H1 (cell line): ENCODE measurements around the gene CAPN10. TPM values are rescaled to one million over a fixed set of nuclear protein-coding genes. Genes with fewer than 3 reads are reported as not detected.

Experiments used
- CTCF ChIA-PET: fragments of 300-600 bp; sonication (Branson Sonifier 250); formaldehyde crosslinking; loops from one replicate; lab custom pipeline; 2021; ENCODE audit not compliant: partially characterized antibody; lab: Charles Lee
- POLR2A ChIA-PET: fragments of 300-600 bp; sonication (Branson Sonifier 250); formaldehyde crosslinking; loops from one replicate; lab custom pipeline; 2021; ENCODE audit warnings: inconsistent platforms; ENCODE audit not compliant: partially characterized antibody; lab: Charles Lee
- DNase-seq, 2 experiments: peaks; one replicate each; pipeline versions ENCODE4 v3.0.0 to v3.0.0-alpha.2; 2010 to 2022; ENCODE audit warnings: low spot score in 2 of 2, low read depth in 1 of 2, mixed read lengths in 1 of 2
- FAIRE-seq: peaks from 2 replicates; lab custom pipeline; 2011; peaks lifted over from hg19 to GRCh38; lab: Jason Lieb, UNC
- H2AFZ ChIP-seq: 2 replicates; pipeline ENCODE4 v1.8.1; 2012; ENCODE audit warnings: low read length, inconsistent platforms
- H2AK5ac ChIP-seq: 2 replicates; pipeline ENCODE4 v1.6.1; 2013; ENCODE audit warnings: low read depth, low read length
- H2BK120ac ChIP-seq: replicated peaks from 2 replicates; pipeline ENCODE3; 2013; ENCODE audit warnings: low read depth, low read length, inconsistent platforms
- H2BK12ac ChIP-seq: 2 replicates; pipeline ENCODE4 v1.6.1; 2013; ENCODE audit warnings: low read depth, low read length
- H2BK15ac ChIP-seq: 2 replicates; pipeline ENCODE4 v1.6.1; 2013; ENCODE audit warnings: low read length
- H2BK20ac ChIP-seq: 2 replicates; pipeline ENCODE4 v1.6.1; 2013; ENCODE audit warnings: low read length
- H2BK5ac ChIP-seq: 2 replicates; pipeline ENCODE4 v1.6.1; 2013; ENCODE audit warnings: low read depth, low read length
- H3K14ac ChIP-seq: 2 replicates; pipeline ENCODE4 v1.6.1; 2013; ENCODE audit warnings: inconsistent platforms; ENCODE audit not compliant: insufficient read length
- H3K18ac ChIP-seq: 2 replicates; pipeline ENCODE4 v1.6.1; 2013; ENCODE audit warnings: low read length; ENCODE audit errors: extremely low read depth
- H3K23ac ChIP-seq: 2 replicates; pipeline ENCODE4 v1.6.1; 2013; ENCODE audit warnings: inconsistent platforms; ENCODE audit not compliant: insufficient read length
- H3K23me2 ChIP-seq: 2 replicates; pipeline ENCODE4 v1.6.1; 2013; ENCODE audit warnings: low read depth, low read length
- H3K27ac ChIP-seq: 2 replicates; pipeline ENCODE4 v1.6.1; 2011; ENCODE audit warnings: low read depth, low read length, inconsistent platforms
- H3K27me3 ChIP-seq, 4 experiments: replicated peaks in 1 of 4; 1 replicate in 1 of 4; 2 replicates in 3 of 4; pipeline versions ENCODE4 v1.6.1 to v1.8.1; 2011 to 2013; ENCODE audit warnings: low read length in 3 of 4, mild to moderate bottlenecking in 3 of 4, inconsistent platforms in 2 of 4, mixed read lengths in 2 of 4, moderate library complexity in 1 of 4; ENCODE audit not compliant: control insufficient read depth in 3 of 4, insufficient read depth in 3 of 4; ENCODE audit errors: extremely low read depth in 1 of 4
- H3K36me3 ChIP-seq, 4 experiments: 2 replicates each; pipeline versions ENCODE4 v1.6.1 to v1.8.1; 2011 to 2013; ENCODE audit warnings: mild to moderate bottlenecking in 4 of 4, low read length in 3 of 4, moderate library complexity in 2 of 4, control low read depth in 1 of 4, inconsistent platforms in 1 of 4; ENCODE audit not compliant: insufficient read depth in 4 of 4, control insufficient read depth in 2 of 4
- H3K4ac ChIP-seq: replicated peaks from 2 replicates; pipeline ENCODE3; 2013; ENCODE audit warnings: low read length, low read depth, mixed read lengths, inconsistent platforms; ENCODE audit not compliant: insufficient read length
- H3K4me1 ChIP-seq, 4 experiments: replicated peaks in 1 of 4; 1 replicate in 1 of 4; 2 replicates in 3 of 4; pipeline versions ENCODE4 v1.6.1 to v1.8.1; 2011 to 2013; ENCODE audit warnings: low read length in 3 of 4, inconsistent platforms in 2 of 4, mixed read lengths in 1 of 4; ENCODE audit not compliant: insufficient read depth in 4 of 4, control insufficient read depth in 3 of 4
- H3K4me2 ChIP-seq, 2 experiments: 2 replicates each; pipeline versions ENCODE4 v1.6.1 to v1.8.1; 2011 to 2013; ENCODE audit warnings: low read depth in 2 of 2, low read length in 2 of 2, control low read depth in 1 of 2, inconsistent platforms in 1 of 2, mild to moderate bottlenecking in 1 of 2; ENCODE audit not compliant: insufficient read depth in 1 of 2
- H3K4me3 ChIP-seq, 4 experiments: fragments of 200-600, 300-600 bp in 1 of 4; sonication (generic), shearing (Covaris generic), sonication (Bioruptor Twin) in 1 of 4; 2 replicates each; pipeline versions ENCODE4 v1.5.1 to v1.8.1; 2011 to 2016; ENCODE audit warnings: low read length in 4 of 4, low read depth in 3 of 4, control low read depth in 2 of 4, inconsistent platforms in 2 of 4, mild to moderate bottlenecking in 2 of 4, mixed read lengths in 1 of 4, moderate library complexity in 1 of 4; ENCODE audit not compliant: insufficient read depth in 2 of 4; ENCODE audit errors: extremely low read depth in 1 of 4
- H3K56ac ChIP-seq: replicated peaks from 2 replicates; pipeline ENCODE3; 2013; ENCODE audit warnings: low read depth, mild to moderate bottlenecking, mixed read lengths, low read length, inconsistent platforms; ENCODE audit not compliant: insufficient read length
- H3K79me1 ChIP-seq: 2 replicates; pipeline ENCODE4 v1.6.1; 2013; ENCODE audit warnings: low read depth, low read length, control low read depth
- H3K79me2 ChIP-seq, 2 experiments: 2 replicates each; pipeline versions ENCODE4 v1.6.1 to v1.8.1; 2012 to 2013; ENCODE audit warnings: low read length in 2 of 2, mild to moderate bottlenecking in 2 of 2, inconsistent platforms in 1 of 2; ENCODE audit not compliant: insufficient read depth in 2 of 2, control insufficient read depth in 1 of 2
- H3K9ac ChIP-seq, 4 experiments: replicated peaks in 1 of 4; 1 replicate in 1 of 4; 2 replicates in 3 of 4; pipeline versions ENCODE4 v1.6.1 to v1.8.1; 2011 to 2013; ENCODE audit warnings: low read depth in 3 of 4, low read length in 3 of 4, control low read depth in 2 of 4, mild to moderate bottlenecking in 2 of 4, moderate library complexity in 2 of 4, inconsistent platforms in 1 of 4; ENCODE audit errors: extremely low read depth in 1 of 4
- H3K9me3 ChIP-seq, 2 experiments: 2 replicates each; pipeline versions ENCODE4 v1.6.1 to v1.8.1; 2012 to 2013; ENCODE audit warnings: mild to moderate bottlenecking in 2 of 2, moderate library complexity in 2 of 2, control low read depth in 1 of 2, inconsistent platforms in 1 of 2, low read depth in 1 of 2, low read length in 1 of 2, mixed read lengths in 1 of 2; ENCODE audit not compliant: insufficient read depth in 2 of 2
- H4K20me1 ChIP-seq, 2 experiments: replicated peaks in 1 of 2; 2 replicates each; pipeline versions ENCODE3 to v1.8.1; 2011 to 2013; ENCODE audit warnings: inconsistent platforms in 2 of 2, low read length in 2 of 2, mild to moderate bottlenecking in 1 of 2; ENCODE audit not compliant: insufficient read depth in 2 of 2, control insufficient read depth in 1 of 2
- H4K5ac ChIP-seq: 2 replicates; pipeline ENCODE4 v1.6.1; 2013; ENCODE audit warnings: low read length, low read depth, mixed read lengths, inconsistent platforms; ENCODE audit not compliant: insufficient read length
- H4K8ac ChIP-seq: 2 replicates; pipeline ENCODE4 v1.8.0; 2013; ENCODE audit warnings: mild to moderate bottlenecking, moderate library complexity, low read length, inconsistent platforms; ENCODE audit not compliant: insufficient read depth; ENCODE audit errors: extremely low read depth
- H4K91ac ChIP-seq: replicated peaks from 2 replicates; pipeline ENCODE3; 2013; ENCODE audit warnings: low read length, mixed read lengths, inconsistent platforms; ENCODE audit not compliant: insufficient read length
- ASH2L ChIP-seq: fragments of 200-600, 300-600 bp; sonication (generic); IDR thresholded peaks from one replicate; pipeline ENCODE4 v1.7.1; 2017; ENCODE audit warnings: low read length
- ATF3 ChIP-seq: IDR thresholded peaks from 2 replicates; pipeline ENCODE4 v1.6.1; 2011; ENCODE audit warnings: low read depth, mild to moderate bottlenecking, low read length; ENCODE audit not compliant: insufficient read depth
- JUND ChIP-seq: IDR thresholded peaks from 2 replicates; pipeline ENCODE4 v1.6.1; 2011; ENCODE audit warnings: mild to moderate bottlenecking, improper control_type of control experiment, low read length
- SAP30 ChIP-seq: fragments of 300-600 bp; sonication (generic); IDR thresholded peaks from 2 replicates; pipeline ENCODE4 v1.7.1; 2012; ENCODE audit warnings: low read length, moderate library complexity, mild to moderate bottlenecking, inconsistent platforms; ENCODE audit not compliant: insufficient read depth, insufficient replicate concordance
- WGBS, 2 experiments: shearing (Covaris generic) in 1 of 2; methylation state at CpG; one replicate each; pipeline versions ENCODE4 v1.1.6 to v1.1.7; 2013 to 2015; ENCODE audit warnings: low lambda C conversion rate in 2 of 2, mixed read lengths in 2 of 2, inconsistent platforms in 1 of 2, low coverage in 1 of 2, missing lambda C conversion rate in 1 of 2; ENCODE audit not compliant: insufficient replicate concordance in 2 of 2, insufficient coverage in 1 of 2, insufficient read length in 1 of 2; ENCODE audit errors: extremely low coverage in 1 of 2, missing lambda C conversion rate in 1 of 2; 5-methylcytosine and 5-hydroxymethylcytosine counted together
- polyA plus RNA-seq, 7 experiments: library from polyadenylated mRNA; depleted of rRNA in 3 of 7; stranded (reverse) in 5 of 7; unstranded in 2 of 7; fragments of >200 nt in 5 of 7; fragments of 200-250 nt in 2 of 7; gene quantifications; 1 replicate in 5 of 7; 2 replicates in 1 of 7; 4 replicates in 1 of 7; pipeline versions ENCODE4 v1.2.1 to v1.2.3, GENCODE V29; 2011 to 2013; ENCODE audit warnings: missing spikeins in 2 of 7, mixed read lengths in 2 of 7
- total RNA-seq: library from RNA; stranded (reverse); fragmentation: NEBNext Ultra II Directional; extraction: Animal tissue kit (Norgen Biotek cat#: 25700); gene quantifications from 2 replicates; pipeline ENCODE4 v1.2.1, GENCODE V29; 2021

Gene CAPN10
- total and polyA plus RNA-seq, 2 of the 8 experiments (the other 6 are each of a cell fraction or from before 2014, with no cell fraction given), result 30.7 to 39.8 TPM

DNA sequence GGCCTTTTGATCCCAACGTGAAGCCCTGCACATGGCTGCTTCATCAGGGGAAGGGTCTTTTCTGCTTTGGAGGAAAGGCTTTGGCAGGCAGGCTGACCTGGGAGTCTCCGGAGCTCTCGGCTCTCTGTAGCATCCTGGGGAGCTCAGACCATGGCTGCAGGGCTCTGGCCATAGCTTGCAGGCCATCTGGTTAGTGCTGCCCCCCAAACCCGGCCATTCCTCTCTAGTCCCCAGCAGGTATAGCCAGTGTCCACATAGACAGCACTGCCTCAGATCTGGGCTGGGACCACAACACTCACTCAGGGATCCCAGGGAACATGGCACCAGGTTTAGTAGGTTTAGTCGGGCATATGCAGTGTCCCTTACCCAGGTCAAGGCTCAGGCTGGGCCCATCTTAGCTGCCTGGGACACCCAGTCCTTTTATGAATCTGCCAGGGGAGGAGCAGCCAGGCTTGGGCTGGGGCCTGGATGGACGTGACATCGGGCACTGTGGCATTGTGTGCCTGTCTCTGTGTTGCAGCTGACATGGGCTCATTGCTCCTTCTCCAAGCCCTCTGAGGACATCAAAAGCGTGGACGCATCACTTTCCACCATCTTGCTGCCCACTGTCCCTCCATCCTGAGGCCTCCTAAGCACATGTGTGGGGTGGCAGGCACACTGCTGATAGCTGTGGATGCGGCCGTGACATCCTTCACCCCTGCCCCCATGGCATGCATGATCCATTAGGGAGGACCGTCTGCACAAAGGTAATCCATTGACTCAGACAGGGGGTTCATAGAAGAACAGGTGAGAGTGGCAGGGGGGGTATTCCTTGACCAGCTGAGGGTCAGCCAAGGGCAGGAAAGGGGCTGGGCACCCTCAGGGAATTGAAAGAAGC, 19.6 kb downstream of the CAPN10 start:
- Histone ChIP-seq H3K4me1 (no peaks in the 10 kb centered on the region), H3K79me2 (no peaks in the 10 kb centered on the region), H3K4me3 (no peak overlapping the region), H4K20me1 (peaks cover 0 to 4% of the 10 kb centered on the region in 2 experiments), H4K5ac (no peak overlapping the region), H2BK15ac (no peak overlapping the region), H4K91ac (no peak overlapping the region), H3K14ac (no peak overlapping the region), H3K23ac (no peak overlapping the region), H3K9me3 (no peaks in the 10 kb centered on the region), H3K56ac (no peak overlapping the region), H3K4me2 (no peak overlapping the region), H2AFZ (no peak overlapping the region), H4K8ac (no peak overlapping the region), H3K79me1 (no peaks in the 10 kb centered on the region), H3K36me3 (no peaks in the 10 kb centered on the region), H3K27me3 (0 out of 7 replicates have a peak, but pooled peaks cover 0 to 2% (median 0%) of the 10 kb centered on the region in 4 experiments), H3K4ac (no peak overlapping the region), H3K18ac (no peak overlapping the region), H2AK5ac (no peak overlapping the region), H2BK12ac (no peak overlapping the region), H2BK120ac (no peak overlapping the region), H2BK20ac (no peak overlapping the region), H3K27ac (no peak overlapping the region), H3K23me2 (no peaks in the 10 kb centered on the region), H3K9ac (no peak overlapping the region), H2BK5ac (no peak overlapping the region)
- DNase-seq (no peak), FAIRE-seq (no peak)
- WGBS, 2 experiments, result 83% methylated on average over 12 of the region's 12 CpGs; no CpG with 5 or more reads in 1 of the 2 experiments
- ChIA-PET CTCF (interaction anchor here (0.6 to 1.7 kb wide), 5 partner anchors 9 to 145 kb away, joined by 3 to 5 read pairs (median 3); no protein-coding TSS in a partner anchor), POLR2A (no interaction called here)
- TF ChIP-seq JUND (no peak), ASH2L (no peak), SAP30 (no peak), ATF3 (no peak)
